Measurements from ENCODE around the gene PEPD. TPM values are rescaled to one million over a fixed set of nuclear protein-coding genes. Genes with fewer than 3 reads are reported as not detected.

Gene PEPD
- total RNA-seq, 4 donors from 2014 or later, result 92.6 to 323 (median 218) TPM

GRCh38 chr19:33343859-33344572, 177.6 kb downstream of the PEPD start:
- TF ChIP-seq POLR2AphosphoS5 (IDR thresholded peaks at IDR 0.05), result no peak
- no peak for TF ChIP-seq POLR2A (IDR thresholded peaks at IDR 0.05)
- no peak for TF ChIP-seq CTCF (IDR thresholded peaks at IDR 0.05)
- no peak for TF ChIP-seq EP300 (IDR thresholded peaks at IDR 0.05; ENCODE audit: low read depth)
- no peaks in the 10 kb centered on the region for H3K36me3 ChIP-seq
- 33 to 40% methylated on average over 8 to 12 of the region's 12 CpGs for WGBS, 2 donors (ENCODE audit: low coverage in 1 of 2)
- H3K4me1 ChIP-seq, result peaks cover 0 to 5% (median 0%) of the 10 kb centered on the region in 4 donors
- H3K9me3 ChIP-seq, result no peaks in the 10 kb centered on the region
- in situ Hi-C loops (cut with MboI; ENCODE audit: low pct_ligation_motif_present in 1 of 4, low pct_unique_long_range_greater_than_20kb in 1 of 4, low sequenced_read_pairs in 3 of 4) (no loop called here), intact Hi-C loops (cut with DNase I; ENCODE audit: low total_unique reads) (no loop called here)
- DNase-seq, result no peak
- H3K27ac ChIP-seq, result no peak overlapping the region
- H3K27me3 ChIP-seq, result peaks cover 6% of the 10 kb centered on the region
- no peak overlapping the region for H3K4me3 ChIP-seq

- Histone ChIP-seq H3K27ac (no peak overlapping the region), H3K36me3 (no peaks in the 10 kb centered on the region), H3K4me1 (peaks cover 0 to 5% (median 0%) of the 10 kb centered on the region in 4 donors), H3K9me3 (no peaks in the 10 kb centered on the region), H3K27me3 (peaks cover 6% of the 10 kb centered on the region), H3K4me3 (no peak overlapping the region)
- in situ Hi-C loops (cut with MboI; ENCODE audit: low pct_ligation_motif_present in 1 of 4, low pct_unique_long_range_greater_than_20kb in 1 of 4, low sequenced_read_pairs in 3 of 4) (no loop called here), intact Hi-C loops (cut with DNase I; ENCODE audit: low total_unique reads) (no loop called here)
- TF ChIP-seq POLR2A (IDR thresholded peaks at IDR 0.05), result no peak
- no peak for TF ChIP-seq POLR2AphosphoS5 (IDR thresholded peaks at IDR 0.05)
- no peak for TF ChIP-seq EP300 (IDR thresholded peaks at IDR 0.05; ENCODE audit: low read depth)
- TF ChIP-seq CTCF (IDR thresholded peaks at IDR 0.05), result no peak
- 67 to 95% methylated on average over 1 to 2 of the region's 2 CpGs for WGBS, 2 donors (ENCODE audit: low coverage in 1 of 2)
- no peak for DNase-seq
Observed at GRCh38 chr19:33343301-33343700, 178.3 kb downstream of the PEPD start.

GRCh38 chr19:33340991-33341390, 180.6 kb downstream of the PEPD start:
- Histone ChIP-seq H3K27me3 (no peaks in the 10 kb centered on the region), H3K4me3 (no peak overlapping the region), H3K9me3 (no peaks in the 10 kb centered on the region), H3K27ac (no peak overlapping the region), H3K36me3 (no peaks in the 10 kb centered on the region), H3K4me1 (peaks cover 0 to 5% (median 0%) of the 10 kb centered on the region in 4 donors)
- no peak for DNase-seq
- 75 to 83% methylated on average over 2 of the region's 2 CpGs for WGBS, 2 donors (ENCODE audit: low coverage in 1 of 2)
- in situ Hi-C loops (cut with MboI; ENCODE audit: low pct_ligation_motif_present in 1 of 4, low pct_unique_long_range_greater_than_20kb in 1 of 4, low sequenced_read_pairs in 3 of 4), result no loop called here
- TF ChIP-seq EP300 (IDR thresholded peaks at IDR 0.05; ENCODE audit: low read depth) (no peak), POLR2A (IDR thresholded peaks at IDR 0.05) (no peak), POLR2AphosphoS5 (IDR thresholded peaks at IDR 0.05) (no peak), CTCF (IDR thresholded peaks at IDR 0.05) (no peak)
- intact Hi-C loops (cut with DNase I; ENCODE audit: low total_unique reads), result no loop called here

GRCh38 chr19:33339016-33339984, 182.3 kb downstream of the PEPD start:
- Histone ChIP-seq H3K9me3 (no peaks in the 10 kb centered on the region), H3K4me3 (no peak overlapping the region), H3K27ac (no peak overlapping the region), H3K36me3 (no peaks in the 10 kb centered on the region), H3K27me3 (no peaks in the 10 kb centered on the region), H3K4me1 (peaks cover 0 to 5% (median 0%) of the 10 kb centered on the region in 4 donors)
- in situ Hi-C loops (cut with MboI; ENCODE audit: low pct_ligation_motif_present in 1 of 4, low pct_unique_long_range_greater_than_20kb in 1 of 4, low sequenced_read_pairs in 3 of 4), result no loop called here
- TF ChIP-seq POLR2AphosphoS5 (IDR thresholded peaks at IDR 0.05), result no peak
- no peak for TF ChIP-seq CTCF (IDR thresholded peaks at IDR 0.05)
- no peak for TF ChIP-seq EP300 (IDR thresholded peaks at IDR 0.05; ENCODE audit: low read depth)
- DNase-seq, result no peak
- 69 to 76% methylated on average over 7 to 8 of the region's 8 CpGs for WGBS, 2 donors (ENCODE audit: low coverage in 1 of 2)
- intact Hi-C loops (cut with DNase I; ENCODE audit: low total_unique reads), result no loop called here

Data from transverse colon (tissue), 4 donors.